ENCODE measurements around the gene DHH. TPM values are rescaled to one million over a fixed set of nuclear protein-coding genes. Genes with fewer than 3 reads are reported as not detected.
A peak's percentile ranks its signal among the peaks of the same experiment; 100 is the strongest.

The DHH gene
- total RNA-seq, 4 donors from 2014 or later, result 0.26 to 1.7 (median 1.5) TPM; not detected in 1

DNA sequence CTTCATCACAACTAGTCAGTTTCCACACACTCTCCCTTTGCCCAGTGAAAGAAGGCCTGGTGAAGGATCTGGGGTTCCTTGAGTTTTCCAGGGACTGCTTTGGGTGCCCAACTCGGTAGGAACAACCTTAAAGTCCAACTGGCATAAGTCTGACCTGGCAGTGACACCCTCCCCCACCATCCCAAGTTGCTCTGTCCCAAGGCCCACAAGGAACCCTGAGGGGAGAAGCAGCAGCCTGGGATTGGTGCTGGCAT is 35.6 kb downstream of the DHH start:
- Histone ChIP-seq H3K9me3 (no peaks in the 10 kb centered on the region), H3K27ac (peak overlapping the region; percentile 94 to 98), H3K36me3 (no peaks in the 10 kb centered on the region), H3K4me3 (peak overlapping the region; percentile 61 to 93), H3K27me3 (no peaks in the 10 kb centered on the region), H3K4me1 (peaks cover 0 to 21% of the 10 kb centered on the region in 2 donors)
- TF ChIP-seq, protein P1, sequence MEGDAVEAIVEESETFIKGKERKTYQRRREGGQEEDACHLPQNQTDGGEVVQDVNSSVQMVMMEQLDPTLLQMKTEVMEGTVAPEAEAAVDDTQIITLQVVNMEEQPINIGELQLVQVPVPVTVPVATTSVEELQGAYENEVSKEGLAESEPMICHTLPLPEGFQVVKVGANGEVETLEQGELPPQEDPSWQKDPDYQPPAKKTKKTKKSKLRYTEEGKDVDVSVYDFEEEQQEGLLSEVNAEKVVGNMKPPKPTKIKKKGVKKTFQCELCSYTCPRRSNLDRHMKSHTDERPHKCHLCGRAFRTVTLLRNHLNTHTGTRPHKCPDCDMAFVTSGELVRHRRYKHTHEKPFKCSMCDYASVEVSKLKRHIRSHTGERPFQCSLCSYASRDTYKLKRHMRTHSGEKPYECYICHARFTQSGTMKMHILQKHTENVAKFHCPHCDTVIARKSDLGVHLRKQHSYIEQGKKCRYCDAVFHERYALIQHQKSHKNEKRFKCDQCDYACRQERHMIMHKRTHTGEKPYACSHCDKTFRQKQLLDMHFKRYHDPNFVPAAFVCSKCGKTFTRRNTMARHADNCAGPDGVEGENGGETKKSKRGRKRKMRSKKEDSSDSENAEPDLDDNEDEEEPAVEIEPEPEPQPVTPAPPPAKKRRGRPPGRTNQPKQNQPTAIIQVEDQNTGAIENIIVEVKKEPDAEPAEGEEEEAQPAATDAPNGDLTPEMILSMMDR (IDR thresholded peaks at IDR 0.05), result no peak
- TF ChIP-seq POLR2A (IDR thresholded peaks at IDR 0.05), result no peak
- DNase-seq, result no peak
- intact Hi-C loops (cut with DNase I; ENCODE audit: low total_unique reads), result no loop called here

GRCh38 chr12:49058366-49059044 is 36.1 kb downstream of the DHH start:
- DNase-seq, result no peak
- peak overlapping the region; percentile 61 to 93 for H3K4me3 ChIP-seq
- H3K36me3 ChIP-seq, result no peaks in the 10 kb centered on the region
- no peaks in the 10 kb centered on the region for H3K27me3 ChIP-seq
- peaks cover 0 to 21% of the 10 kb centered on the region in 2 donors for H3K4me1 ChIP-seq
- intact Hi-C loops (cut with DNase I; ENCODE audit: low total_unique reads), result no loop called here
- TF ChIP-seq POLR2A (IDR thresholded peaks at IDR 0.05), result no peak
- TF ChIP-seq, protein P1 (IDR thresholded peaks at IDR 0.05), result no peak
- H3K9me3 ChIP-seq, result no peaks in the 10 kb centered on the region
- peak overlapping the region; percentile 94 to 98 for H3K27ac ChIP-seq

DNA sequence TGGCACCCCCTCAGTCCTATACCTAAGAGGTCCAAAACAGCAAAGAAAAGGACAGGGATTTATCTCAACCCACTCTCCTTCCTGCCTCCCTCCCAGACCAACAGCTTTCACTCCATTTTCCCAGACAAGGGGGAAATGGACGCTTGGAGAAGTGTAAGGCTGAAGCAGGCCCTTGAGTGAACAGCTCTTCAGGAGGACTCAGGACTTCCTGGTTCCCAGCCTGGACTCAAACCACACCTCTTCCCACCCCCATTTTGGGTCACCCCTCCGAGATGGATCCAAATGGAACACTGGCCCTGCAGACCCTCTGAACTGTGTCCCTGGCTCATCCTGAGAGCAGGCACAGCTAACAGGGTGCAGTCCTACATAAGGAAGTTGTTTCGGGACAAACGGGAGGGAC is 36.7 kb downstream of the DHH start:
- no peak for DNase-seq
- Histone ChIP-seq H3K27me3 (no peaks in the 10 kb centered on the region), H3K9me3 (no peaks in the 10 kb centered on the region), H3K4me1 (peaks cover 0 to 21% of the 10 kb centered on the region in 2 donors), H3K36me3 (no peaks in the 10 kb centered on the region), H3K4me3 (peak overlapping the region; percentile 61 to 93), H3K27ac (peak overlapping the region; percentile 37 to 94)
- TF ChIP-seq POLR2A (IDR thresholded peaks at IDR 0.05), result no peak
- intact Hi-C loops (cut with DNase I; ENCODE audit: low total_unique reads), result no loop called here

DNA sequence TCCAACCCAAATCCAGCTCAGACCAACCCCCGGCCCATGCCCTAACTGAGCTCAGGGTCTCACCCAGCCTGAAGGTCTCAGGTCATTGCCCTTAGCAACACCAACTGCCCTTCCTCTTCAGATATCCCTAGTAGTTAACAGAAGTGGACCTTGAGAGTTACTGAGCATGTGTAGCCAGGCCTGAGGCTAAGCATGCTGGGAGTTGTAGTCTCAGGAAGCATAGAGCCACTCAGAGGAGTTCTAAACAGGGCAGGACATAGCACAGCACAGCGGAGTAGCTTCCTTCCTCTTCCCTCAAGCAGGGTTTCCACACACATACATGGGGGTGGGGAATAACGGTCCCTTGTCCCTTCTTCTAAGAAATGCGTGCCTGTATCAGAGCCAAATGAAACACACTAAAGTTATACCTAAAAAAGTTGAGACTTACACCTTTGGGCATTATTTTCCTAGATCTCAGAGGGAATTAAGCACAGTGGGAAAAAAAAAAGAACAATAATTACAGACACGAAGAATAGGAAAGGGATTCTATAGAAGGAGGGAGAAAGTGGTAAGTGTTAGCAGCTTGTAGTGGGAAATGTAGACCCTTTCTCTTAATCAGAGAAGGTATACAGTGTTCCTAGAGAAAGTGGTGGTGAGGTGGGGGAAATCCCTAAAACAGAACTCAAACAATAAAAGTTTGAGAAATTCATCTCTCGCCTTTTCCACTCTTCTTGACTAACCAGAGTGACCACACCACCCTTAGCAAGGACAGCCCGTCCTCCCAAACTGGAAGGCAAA is 38.4 kb downstream of the DHH start:
- Histone ChIP-seq H3K4me3 (no peak overlapping the region), H3K9me3 (no peaks in the 10 kb centered on the region), H3K27ac (peak overlapping the region in 1 of 2 donors; percentile 94), H3K4me1 (peaks cover 0 to 21% of the 10 kb centered on the region in 2 donors), H3K36me3 (no peaks in the 10 kb centered on the region), H3K27me3 (no peaks in the 10 kb centered on the region)
- no peak for TF ChIP-seq POLR2A (IDR thresholded peaks at IDR 0.05)
- TF ChIP-seq, protein P1 (IDR thresholded peaks at IDR 0.05), result no peak
- DNase-seq, result peak; percentile 51 to 67
- intact Hi-C loops (cut with DNase I; ENCODE audit: low total_unique reads), result no loop called here

DNA sequence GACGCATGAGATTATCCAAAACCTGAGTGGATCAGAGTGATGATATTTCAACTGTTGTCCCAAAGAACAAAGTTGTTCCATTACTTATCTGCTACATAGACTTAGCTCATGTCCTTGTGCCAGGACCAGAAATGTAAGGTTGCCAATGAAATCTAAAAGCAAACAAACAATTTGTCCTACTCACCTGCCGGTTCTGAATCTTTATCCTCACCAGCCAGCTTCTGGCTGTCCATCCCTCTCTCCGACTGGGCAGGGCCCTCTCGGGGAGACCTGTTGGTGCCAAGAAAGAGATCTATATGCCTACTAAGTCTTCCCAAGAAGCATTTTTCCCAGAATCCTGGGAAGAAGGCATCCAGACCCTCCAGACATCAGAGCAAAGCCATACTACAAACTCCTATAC is 39.5 kb downstream of the DHH start:
- DNase-seq, result no peak
- Histone ChIP-seq H3K4me1 (peaks cover 0 to 21% of the 10 kb centered on the region in 2 donors), H3K27ac (no peak overlapping the region), H3K4me3 (no peak overlapping the region), H3K9me3 (no peaks in the 10 kb centered on the region), H3K27me3 (no peaks in the 10 kb centered on the region), H3K36me3 (no peaks in the 10 kb centered on the region)
- TF ChIP-seq, protein P1 (IDR thresholded peaks at IDR 0.05), result no peak
- TF ChIP-seq POLR2A (IDR thresholded peaks at IDR 0.05), result no peak
- intact Hi-C loops (cut with DNase I; ENCODE audit: low total_unique reads), result no loop called here
